PFSK-1 (cell line): ENCODE measurements around the gene DUS2.

ENCODE experiments used
- FOXP2 ChIP-seq: optimal IDR thresholded peaks from 2 replicates; pipeline ENCODE3; 2011; ENCODE audit warnings: borderline replicate concordance, control low read depth, inconsistent platforms; ENCODE audit not compliant: insufficient read depth; ENCODE audit errors: extremely low read length, extremely low read depth
- POLR2AphosphoS5 ChIP-seq: IDR thresholded peaks from 2 replicates; pipeline ENCODE4 v1.6.1; 2012; ENCODE audit warnings: low read depth, mild to moderate bottlenecking, control low read depth, low read length, moderate library complexity
- SIN3A ChIP-seq: IDR thresholded peaks from 2 replicates; pipeline ENCODE4 v1.6.1; 2012; ENCODE audit warnings: mild to moderate bottlenecking, low read length, moderate library complexity, borderline replicate concordance; ENCODE audit not compliant: insufficient read depth
- TAF1 ChIP-seq: IDR thresholded peaks from 2 replicates; pipeline ENCODE4 v1.6.1; 2012; ENCODE audit warnings: low read length, control low read depth, borderline replicate concordance; ENCODE audit not compliant: insufficient read depth
- TF ChIP-seq, protein P1 (sequence below), 2 experiments: IDR thresholded peaks; 2 replicates each; pipeline versions ENCODE4 v1.6.1 to v1.8.0; 2011 to 2012; ENCODE audit warnings: low read depth in 2 of 2, low read length in 2 of 2, control low read depth in 1 of 2, inconsistent platforms in 1 of 2, mild to moderate bottlenecking in 1 of 2, moderate library complexity in 1 of 2; ENCODE audit not compliant: insufficient read depth in 1 of 2

DUS2 gene

DNA sequence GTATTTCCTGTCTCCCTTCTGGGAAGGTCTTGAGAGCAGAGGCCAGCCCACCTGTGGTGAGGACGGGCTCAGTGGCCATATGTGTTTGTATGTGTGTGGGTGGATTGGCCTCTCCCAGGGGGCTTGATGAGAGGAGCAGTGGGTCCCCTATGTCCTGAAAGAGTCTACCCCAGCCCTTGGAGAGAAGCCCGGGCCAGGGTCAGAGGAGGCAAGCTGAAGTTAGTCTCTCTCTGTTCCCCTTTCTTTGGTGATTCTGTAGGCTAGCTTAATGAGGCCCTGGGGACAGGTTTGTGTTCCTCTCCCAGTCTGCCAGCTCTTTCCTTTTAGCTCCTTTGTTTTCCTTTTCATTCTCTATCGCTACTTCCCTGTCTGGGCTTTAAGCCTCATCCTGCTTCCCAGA lies 38.3 kb downstream of the DUS2 start:
- TF ChIP-seq, protein P1, sequence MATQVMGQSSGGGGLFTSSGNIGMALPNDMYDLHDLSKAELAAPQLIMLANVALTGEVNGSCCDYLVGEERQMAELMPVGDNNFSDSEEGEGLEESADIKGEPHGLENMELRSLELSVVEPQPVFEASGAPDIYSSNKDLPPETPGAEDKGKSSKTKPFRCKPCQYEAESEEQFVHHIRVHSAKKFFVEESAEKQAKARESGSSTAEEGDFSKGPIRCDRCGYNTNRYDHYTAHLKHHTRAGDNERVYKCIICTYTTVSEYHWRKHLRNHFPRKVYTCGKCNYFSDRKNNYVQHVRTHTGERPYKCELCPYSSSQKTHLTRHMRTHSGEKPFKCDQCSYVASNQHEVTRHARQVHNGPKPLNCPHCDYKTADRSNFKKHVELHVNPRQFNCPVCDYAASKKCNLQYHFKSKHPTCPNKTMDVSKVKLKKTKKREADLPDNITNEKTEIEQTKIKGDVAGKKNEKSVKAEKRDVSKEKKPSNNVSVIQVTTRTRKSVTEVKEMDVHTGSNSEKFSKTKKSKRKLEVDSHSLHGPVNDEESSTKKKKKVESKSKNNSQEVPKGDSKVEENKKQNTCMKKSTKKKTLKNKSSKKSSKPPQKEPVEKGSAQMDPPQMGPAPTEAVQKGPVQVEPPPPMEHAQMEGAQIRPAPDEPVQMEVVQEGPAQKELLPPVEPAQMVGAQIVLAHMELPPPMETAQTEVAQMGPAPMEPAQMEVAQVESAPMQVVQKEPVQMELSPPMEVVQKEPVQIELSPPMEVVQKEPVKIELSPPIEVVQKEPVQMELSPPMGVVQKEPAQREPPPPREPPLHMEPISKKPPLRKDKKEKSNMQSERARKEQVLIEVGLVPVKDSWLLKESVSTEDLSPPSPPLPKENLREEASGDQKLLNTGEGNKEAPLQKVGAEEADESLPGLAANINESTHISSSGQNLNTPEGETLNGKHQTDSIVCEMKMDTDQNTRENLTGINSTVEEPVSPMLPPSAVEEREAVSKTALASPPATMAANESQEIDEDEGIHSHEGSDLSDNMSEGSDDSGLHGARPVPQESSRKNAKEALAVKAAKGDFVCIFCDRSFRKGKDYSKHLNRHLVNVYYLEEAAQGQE (IDR thresholded peaks at IDR 0.05; ENCODE audit: insufficient read depth in 1 of 2, low read depth in 2 of 2, low read length in 2 of 2) = no peak
- TF ChIP-seq FOXP2 (no peak), POLR2AphosphoS5 (no peak), SIN3A (no peak), TAF1 (no peak)

- TF ChIP-seq, protein P1 (IDR thresholded peaks at IDR 0.05; ENCODE audit: insufficient read depth in 1 of 2, low read depth in 2 of 2, low read length in 2 of 2) = no peak
- no peak for TF ChIP-seq TAF1
- no peak for TF ChIP-seq FOXP2
- no peak for TF ChIP-seq SIN3A
- no peak for TF ChIP-seq POLR2AphosphoS5
Measured at GRCh38 chr16:68062910-68063393, 39.9 kb downstream of the DUS2 start.

DNA sequence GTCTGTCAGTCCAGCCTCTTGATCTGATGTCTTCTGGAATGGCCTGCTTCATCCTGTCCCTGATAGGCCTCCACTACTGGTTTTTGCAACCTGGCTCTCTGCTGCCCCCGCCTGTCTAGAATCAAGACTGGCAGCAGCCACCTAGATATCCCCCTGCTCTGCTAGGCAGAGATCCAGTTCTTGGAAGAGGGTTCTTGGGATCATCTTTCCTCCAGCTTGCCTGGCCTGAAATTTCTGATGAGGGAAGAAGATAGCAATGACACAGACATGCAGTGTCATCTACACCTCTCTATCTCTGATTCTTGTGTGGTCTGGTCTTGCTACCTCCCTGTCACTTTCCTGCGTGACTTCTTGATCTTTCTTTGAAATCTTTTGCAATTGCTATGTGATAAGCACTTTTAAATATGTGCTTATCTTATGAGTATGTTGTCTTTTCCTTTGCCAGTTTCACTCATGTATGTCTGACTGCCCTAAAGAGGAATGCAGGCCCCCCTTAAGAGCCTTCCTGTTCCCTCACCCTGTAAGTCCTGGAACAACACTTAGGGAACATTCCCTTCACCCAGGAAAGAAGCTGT lies 41.8 kb downstream of the DUS2 start:
- TF ChIP-seq FOXP2 (peak; percentile 20), POLR2AphosphoS5 (no peak)

DNA sequence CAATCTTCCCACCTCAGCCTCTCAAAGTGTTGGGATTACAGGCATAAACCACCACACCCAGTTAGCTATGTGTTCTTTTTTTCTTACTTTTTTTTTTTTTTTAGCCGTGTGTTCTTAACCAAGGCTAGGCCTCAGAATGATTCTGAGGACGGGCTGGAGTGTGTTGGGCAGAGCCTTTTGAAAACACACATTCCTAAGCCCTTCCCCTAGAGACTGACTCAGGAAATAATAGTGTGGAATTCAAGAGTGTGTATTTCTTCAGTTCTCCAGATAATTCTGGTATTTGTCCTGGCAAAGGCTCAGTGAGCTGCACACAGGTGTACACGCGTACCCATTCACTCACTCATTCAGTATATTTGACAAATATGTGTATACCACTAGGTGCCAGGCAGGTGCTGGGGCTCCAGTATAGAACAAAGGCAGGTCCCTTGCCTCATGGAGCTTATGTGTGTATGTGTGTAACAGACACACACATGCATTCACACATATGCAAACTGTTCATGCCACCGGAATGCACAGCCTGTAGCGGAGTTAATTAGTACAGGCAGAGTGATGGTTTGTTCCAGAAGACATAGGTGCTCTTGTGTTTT lies 42.7 kb downstream of the DUS2 start:
- TF ChIP-seq POLR2AphosphoS5 = no peak
- TF ChIP-seq, protein P1 (IDR thresholded peaks at IDR 0.05; ENCODE audit: insufficient read depth in 1 of 2, low read depth in 2 of 2, low read length in 2 of 2) = no peak
- no peak for TF ChIP-seq SIN3A
- no peak for TF ChIP-seq TAF1
- no peak for TF ChIP-seq FOXP2

GRCh38 chr16:68066763-68067162 lies 43.7 kb downstream of the DUS2 start:
- TF ChIP-seq POLR2AphosphoS5 (no peak), TAF1 (no peak), SIN3A (no peak), FOXP2 (no peak)
- TF ChIP-seq, protein P1 (IDR thresholded peaks at IDR 0.05; ENCODE audit: insufficient read depth in 1 of 2, low read depth in 2 of 2, low read length in 2 of 2) = no peak
